HG03378 (cell line): ENCODE data around the gene NTNG2.
"Not testable (repeated sequence)": the region's sequence is repeated elsewhere in the genome, so short reads cannot be mapped to it uniquely, and the experiment has no call there.

ENCODE experiments used
- ATAC-seq: cut with Tn5 transposase; IDR thresholded peaks from one replicate; pipeline ENCODE4 v1.9.1; 2021; ENCODE audit warnings: mild to moderate bottlenecking, moderate library complexity; ENCODE audit not compliant: unreplicated experiment

Gene NTNG2

DNA sequence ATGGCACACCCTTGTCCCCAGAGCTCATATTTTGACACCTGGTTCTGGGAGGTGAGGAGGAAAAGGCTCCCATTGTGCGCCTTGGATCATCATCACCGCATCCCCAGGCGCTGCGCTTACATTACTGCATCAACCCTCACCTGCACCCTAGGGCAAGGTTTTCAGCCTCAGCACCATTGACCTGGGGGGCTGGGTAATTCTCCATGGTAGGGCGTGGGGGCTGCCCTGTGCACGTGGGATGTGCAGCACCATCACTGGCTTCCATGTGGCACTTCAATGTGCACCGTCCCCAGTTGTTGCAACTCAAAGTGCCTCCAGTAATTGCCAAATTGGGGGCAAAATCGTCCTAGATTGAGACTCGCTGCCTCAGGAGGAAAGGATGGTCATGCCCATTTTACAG, 83.6 kb downstream of the NTNG2 start:
- ATAC-seq: no peak

GRCh38 chr9:132247942-132248341, 86.1 kb downstream of the NTNG2 start:
- no peak for ATAC-seq

DNA sequence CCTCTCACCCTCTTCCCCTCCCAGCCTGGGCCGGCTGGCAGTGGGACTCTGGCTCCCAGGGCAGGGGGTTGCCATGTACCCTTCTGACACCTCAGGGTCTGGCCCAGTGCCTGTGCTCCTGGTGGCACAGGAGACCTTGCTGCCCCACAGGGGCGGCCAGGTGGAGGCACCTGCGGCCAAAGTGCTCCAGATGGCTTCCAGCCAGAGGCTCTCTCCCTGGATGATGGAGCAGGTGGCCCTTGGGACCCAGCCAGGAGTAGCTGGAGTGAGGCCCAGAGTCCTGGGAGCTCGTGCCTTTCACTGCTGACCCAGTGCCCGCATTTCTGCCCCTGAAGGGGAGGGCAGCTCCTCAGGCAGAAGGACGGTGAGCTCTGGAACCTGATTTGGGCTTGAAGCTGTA, 87.3 kb downstream of the NTNG2 start:
- ATAC-seq: no peak

- ATAC-seq: no peak
Observed at GRCh38 chr9:132249690-132250089, 87.8 kb downstream of the NTNG2 start.

- no peak for ATAC-seq
Observed at GRCh38 chr9:132250324-132251262, 88.7 kb downstream of the NTNG2 start.

GRCh38 chr9:132260846-132261245, 99.0 kb downstream of the NTNG2 start:
- no peak for ATAC-seq

DNA sequence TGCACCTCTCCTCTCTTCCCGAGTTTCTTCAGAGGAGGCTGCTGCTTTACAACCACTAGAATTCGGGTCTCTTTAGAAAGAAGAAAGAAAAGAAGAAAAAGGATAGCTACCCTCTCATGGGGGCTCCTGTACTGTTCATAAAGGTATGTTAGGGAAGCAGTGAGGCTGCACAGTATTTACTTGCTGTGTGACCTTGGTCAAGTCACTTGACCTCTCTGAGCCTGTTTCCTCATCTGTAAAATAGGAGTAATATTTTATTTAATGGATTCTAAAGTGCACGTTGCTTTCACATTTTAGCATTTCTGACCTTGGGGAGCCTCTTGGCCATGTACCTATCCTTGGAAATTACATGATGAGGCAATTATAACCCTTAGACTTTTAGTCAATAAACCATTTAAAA, 104.2 kb downstream of the NTNG2 start:
- no peak for ATAC-seq

GRCh38 chr9:132267660-132268059, 105.8 kb downstream of the NTNG2 start:
- no peak for ATAC-seq

DNA sequence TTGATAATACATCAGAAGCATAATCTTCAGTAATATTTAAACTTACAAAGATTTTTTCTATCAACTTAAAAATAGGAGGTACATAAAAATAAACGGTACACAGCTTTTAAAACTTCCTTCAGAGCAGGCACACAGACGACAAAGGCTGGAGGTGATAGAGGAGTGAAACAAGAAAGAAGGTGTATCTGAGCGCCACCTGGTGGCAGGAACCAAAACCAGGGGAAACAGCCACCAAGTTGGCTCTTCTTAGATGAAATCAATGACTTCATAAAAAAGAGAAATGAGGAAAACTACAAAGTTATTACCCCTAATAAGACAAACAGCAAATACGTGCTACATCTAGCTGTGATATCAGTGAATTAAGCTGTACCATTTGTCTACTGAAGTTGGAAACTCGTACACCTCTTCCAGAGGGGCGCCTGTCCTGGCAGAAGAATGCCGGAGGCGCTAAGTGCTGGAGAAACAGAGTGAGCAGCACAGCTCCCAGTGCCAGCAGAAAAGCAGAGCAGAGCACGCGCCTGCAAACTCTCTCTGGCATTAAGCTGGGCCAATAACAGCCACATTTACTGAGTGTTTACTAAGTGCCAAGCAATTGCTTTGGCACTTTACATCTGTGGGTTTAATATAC, 107.0 kb downstream of the NTNG2 start:
- no peak for ATAC-seq

DNA sequence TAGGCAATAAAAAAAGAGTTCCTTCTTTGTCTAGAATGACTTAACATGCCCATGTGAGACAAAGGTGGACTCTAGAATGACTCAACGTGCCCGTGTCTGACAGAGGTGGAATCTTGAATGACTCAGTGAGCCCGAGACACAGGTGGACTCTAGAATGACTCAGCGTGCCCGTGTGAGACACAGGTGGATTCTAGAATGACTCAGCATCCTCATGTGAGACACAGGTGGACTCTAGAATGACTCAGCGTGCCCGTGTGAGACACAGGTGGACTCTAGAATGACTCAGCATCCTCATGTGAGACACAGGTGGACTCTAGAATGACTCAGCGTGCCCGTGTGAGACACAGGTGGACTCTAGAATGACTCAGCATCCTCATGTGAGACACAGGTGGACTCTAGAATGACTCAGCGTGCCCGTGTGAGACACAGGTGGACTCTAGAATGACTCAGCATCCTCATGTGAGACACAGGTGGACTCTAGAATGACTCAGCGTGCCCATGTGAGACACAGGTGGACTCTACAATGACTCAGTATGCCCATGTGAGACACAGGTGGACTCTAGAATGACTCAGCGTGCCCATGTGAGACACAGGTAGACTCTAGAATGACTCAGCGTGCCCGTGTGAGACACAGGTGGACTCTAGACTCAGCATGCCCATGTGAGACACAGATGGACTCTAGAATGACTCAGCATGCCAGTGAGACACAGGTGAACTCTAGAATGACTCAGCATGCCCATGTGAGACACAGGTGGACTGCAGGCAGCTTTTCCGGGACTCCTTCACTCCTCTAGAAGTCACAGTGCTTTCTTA, 108.1 kb downstream of the NTNG2 start:
- ATAC-seq: not testable (repeated sequence)

- no peak for ATAC-seq
Observed at GRCh38 chr9:132274861-132275260, 113.0 kb downstream of the NTNG2 start.

- no peak for ATAC-seq
Observed at GRCh38 chr9:132283165-132283564, 121.3 kb downstream of the NTNG2 start.

- ATAC-seq: no peak
Observed at GRCh38 chr9:132283863-132284262, 122.0 kb downstream of the NTNG2 start.

DNA sequence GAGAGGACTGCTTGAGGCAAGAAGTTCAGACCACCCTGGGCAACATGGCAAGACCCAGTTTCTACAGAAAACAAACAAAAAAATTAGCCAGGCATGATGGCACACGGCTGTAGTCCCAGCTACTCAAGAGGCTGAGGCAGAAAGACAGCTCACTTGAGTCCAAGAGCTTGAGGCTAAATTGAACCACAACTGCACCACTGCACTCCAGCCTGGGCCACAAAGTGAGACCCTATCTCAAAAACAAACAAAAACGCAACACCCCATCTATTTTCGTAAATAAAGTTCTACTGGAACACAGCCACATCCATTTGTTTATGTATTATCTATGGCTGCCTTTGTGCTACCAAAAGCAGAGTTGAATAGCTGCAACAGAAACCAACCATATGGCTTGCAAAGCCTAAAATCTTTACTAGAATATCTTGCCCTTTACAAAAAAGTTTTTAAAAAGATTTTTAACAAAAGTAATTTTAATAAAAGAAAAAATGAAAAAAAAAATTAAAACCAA, 125.5 kb downstream of the NTNG2 start:
- ATAC-seq: no peak

- no peak for ATAC-seq
Observed at GRCh38 chr9:132288361-132288760, 126.5 kb downstream of the NTNG2 start.

DNA sequence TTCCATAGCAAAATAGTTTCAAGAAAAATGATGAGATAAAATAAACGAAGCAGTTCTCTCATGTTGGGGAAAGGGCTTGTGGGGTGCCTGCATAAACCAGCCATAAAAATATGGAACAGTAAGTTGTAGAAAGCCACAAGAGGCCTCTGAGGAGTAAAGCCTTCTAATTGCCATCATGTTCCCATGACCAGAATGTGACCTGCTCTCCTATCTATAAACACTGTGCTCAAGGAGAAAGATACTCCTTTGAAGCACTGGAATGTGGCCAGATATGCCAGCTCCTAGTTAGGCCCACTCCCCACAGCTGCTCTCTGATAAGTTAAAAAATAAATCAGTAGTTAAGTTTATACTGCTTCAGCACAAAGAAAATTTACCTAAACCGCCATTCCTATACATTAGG, 127.1 kb downstream of the NTNG2 start:
- no peak for ATAC-seq

DNA sequence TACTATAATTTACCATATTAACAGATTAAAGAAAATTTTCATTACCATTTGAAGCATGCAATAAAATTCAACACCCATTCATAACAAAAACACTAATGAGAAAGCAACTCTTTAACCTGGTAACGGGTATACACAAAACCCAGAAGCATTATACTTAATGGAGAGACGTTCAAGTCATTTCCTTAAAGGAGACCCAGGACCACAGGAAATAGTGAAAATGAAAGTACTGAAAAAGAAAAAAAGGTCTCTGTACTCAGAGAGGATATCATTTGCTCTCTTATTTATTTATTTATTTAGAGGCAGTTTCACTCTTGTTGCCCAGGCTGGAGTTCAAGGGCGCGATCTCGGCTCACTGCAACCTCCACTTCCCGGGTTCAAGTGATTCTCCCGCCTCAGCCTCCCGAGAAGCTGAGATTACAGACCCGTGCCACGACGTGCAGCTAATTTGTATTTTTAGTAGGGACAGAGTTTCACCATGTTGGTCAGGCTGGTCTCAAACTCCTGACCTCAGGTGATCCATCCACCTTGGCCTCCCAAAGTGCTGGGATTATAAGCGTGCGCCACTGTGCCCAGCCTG, 131.4 kb downstream of the NTNG2 start:
- ATAC-seq: no peak
